Heart left ventricle (tissue), 13 donors: Measurements from ENCODE around the gene SFMBT2.

Experiments
- POLR2A ChIP-seq, 2 donors: fragments of 450-650 bp; IDR thresholded peaks; one replicate each; pipeline ENCODE4 v1.6.1; 2017; ENCODE audit warnings: antibody characterized with exemption in 2 of 2, mild to moderate bottlenecking in 2 of 2, moderate library complexity in 2 of 2
- TF ChIP-seq, protein P1 (sequence below), 12 donors: fragments of 200-600 bp; sonication (generic) in 4 of 12; IDR thresholded peaks; one replicate each; pipeline versions ENCODE4 v1.5.0 to v1.8.0; 2018 to 2022; ENCODE audit warnings: antibody characterized with exemption in 12 of 12, mild to moderate bottlenecking in 5 of 12
- donor health status: ischemic (EF 13 %, LVEDD 7.1; RV severe dilation, severe dysfunction).
- donor health status: DM: no; HTN: yes; CAD: no.
- donor health status: DM: no; HTN: no; CAD: no.
- donor health status: ischemic (EF 25% LVEDD 6.9; RV normal size, moderate dysfunction).
- donor health status: ischemic (EF 25% LVEDD 5.7; RV mildly dilated, moderate dysfunction).
- donor health status: ischemic (EF 35%, LVEDD 5.7; RV mildly dilated, moderate dysfunction).
- donor health status: nonischemic (EF 11% LVEDD 7.7; RV severe dilation, severe dysfunction).
- donor health status: DM: yes; HTN: yes; CAD: no.
- donor health status: PGD.
- donor health status: ischemic (EF 29% LVEDD 5.4; RV normal size, mild dysfunction).
- donor health status: nonischemic (EF 23%, LVEDD 6.1; RV moderate dilation, normal function).

DNA sequence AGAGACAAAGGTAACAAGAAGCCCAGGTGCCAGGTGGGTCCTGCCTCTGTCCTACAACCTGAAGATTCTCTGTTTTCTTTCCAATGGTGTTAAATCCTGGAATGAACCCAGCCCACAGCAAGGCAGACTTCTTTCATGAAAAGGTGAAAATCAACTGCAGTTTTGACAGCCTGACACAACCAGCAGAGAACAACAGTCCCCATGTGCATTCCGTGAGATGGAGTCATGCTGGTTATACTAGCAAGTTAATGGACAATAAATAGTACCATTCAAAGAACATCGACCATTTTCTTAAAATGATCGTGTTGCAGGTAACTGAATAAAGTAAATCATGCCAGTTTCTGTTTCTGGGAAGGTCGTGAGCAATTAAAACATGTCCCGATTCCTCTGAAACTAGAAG is 131.5 kb downstream of the SFMBT2 start:
- TF ChIP-seq, protein P1, sequence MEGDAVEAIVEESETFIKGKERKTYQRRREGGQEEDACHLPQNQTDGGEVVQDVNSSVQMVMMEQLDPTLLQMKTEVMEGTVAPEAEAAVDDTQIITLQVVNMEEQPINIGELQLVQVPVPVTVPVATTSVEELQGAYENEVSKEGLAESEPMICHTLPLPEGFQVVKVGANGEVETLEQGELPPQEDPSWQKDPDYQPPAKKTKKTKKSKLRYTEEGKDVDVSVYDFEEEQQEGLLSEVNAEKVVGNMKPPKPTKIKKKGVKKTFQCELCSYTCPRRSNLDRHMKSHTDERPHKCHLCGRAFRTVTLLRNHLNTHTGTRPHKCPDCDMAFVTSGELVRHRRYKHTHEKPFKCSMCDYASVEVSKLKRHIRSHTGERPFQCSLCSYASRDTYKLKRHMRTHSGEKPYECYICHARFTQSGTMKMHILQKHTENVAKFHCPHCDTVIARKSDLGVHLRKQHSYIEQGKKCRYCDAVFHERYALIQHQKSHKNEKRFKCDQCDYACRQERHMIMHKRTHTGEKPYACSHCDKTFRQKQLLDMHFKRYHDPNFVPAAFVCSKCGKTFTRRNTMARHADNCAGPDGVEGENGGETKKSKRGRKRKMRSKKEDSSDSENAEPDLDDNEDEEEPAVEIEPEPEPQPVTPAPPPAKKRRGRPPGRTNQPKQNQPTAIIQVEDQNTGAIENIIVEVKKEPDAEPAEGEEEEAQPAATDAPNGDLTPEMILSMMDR (IDR thresholded peaks at IDR 0.05), result no peak
- TF ChIP-seq POLR2A (IDR thresholded peaks at IDR 0.05), result no peak
